ENCODE data around the gene MALT1. TPM values are rescaled to one million over a fixed set of nuclear protein-coding genes. Genes with fewer than 3 reads are reported as not detected.
"Not testable (repeated sequence)": the region's sequence is repeated elsewhere in the genome, so short reads cannot be mapped to it uniquely, and the experiment has no call there.

Gene MALT1
- total RNA-seq, 4 donors from 2014 or later: 17.7 to 26.0 (median 19.3) TPM

DNA sequence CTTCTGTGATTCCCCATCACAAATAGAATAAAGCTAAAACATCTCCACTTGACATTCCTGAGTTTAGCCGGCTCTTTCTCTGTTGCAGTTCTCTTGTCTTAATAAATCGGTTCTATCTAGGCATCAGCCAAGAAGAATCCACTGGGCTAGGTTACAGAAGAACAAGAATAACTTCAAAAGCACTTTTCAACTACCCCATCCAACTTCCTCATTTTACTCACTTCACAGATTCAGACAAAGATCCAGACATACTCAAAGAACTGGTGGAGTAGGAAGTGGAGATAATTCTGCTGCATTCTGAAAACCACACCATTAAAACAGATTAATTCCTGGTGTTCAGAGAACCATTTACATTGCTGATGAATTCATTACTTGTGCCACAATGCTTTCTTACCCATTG, 32.8 kb upstream of the MALT1 start:
- Histone ChIP-seq H3K4me3 (no peak overlapping the region), H3K27me3 (no peaks in the 10 kb centered on the region), H3K9me3 (no peaks in the 10 kb centered on the region), H3K27ac (no peak overlapping the region), H3K36me3 (no peaks in the 10 kb centered on the region), H3K4me1 (no peaks in the 10 kb centered on the region)
- TF ChIP-seq POLR2A (IDR thresholded peaks at IDR 0.05): no peak
- TF ChIP-seq, protein P1, sequence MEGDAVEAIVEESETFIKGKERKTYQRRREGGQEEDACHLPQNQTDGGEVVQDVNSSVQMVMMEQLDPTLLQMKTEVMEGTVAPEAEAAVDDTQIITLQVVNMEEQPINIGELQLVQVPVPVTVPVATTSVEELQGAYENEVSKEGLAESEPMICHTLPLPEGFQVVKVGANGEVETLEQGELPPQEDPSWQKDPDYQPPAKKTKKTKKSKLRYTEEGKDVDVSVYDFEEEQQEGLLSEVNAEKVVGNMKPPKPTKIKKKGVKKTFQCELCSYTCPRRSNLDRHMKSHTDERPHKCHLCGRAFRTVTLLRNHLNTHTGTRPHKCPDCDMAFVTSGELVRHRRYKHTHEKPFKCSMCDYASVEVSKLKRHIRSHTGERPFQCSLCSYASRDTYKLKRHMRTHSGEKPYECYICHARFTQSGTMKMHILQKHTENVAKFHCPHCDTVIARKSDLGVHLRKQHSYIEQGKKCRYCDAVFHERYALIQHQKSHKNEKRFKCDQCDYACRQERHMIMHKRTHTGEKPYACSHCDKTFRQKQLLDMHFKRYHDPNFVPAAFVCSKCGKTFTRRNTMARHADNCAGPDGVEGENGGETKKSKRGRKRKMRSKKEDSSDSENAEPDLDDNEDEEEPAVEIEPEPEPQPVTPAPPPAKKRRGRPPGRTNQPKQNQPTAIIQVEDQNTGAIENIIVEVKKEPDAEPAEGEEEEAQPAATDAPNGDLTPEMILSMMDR (IDR thresholded peaks at IDR 0.05): no peak
- TF ChIP-seq EP300 (IDR thresholded peaks at IDR 0.05): no peak
- DNase-seq (ENCODE audit: low spot score in 2 of 2): no peak
- 77 to 82% methylated on average over 2 of the region's 2 CpGs for WGBS, 2 donors

DNA sequence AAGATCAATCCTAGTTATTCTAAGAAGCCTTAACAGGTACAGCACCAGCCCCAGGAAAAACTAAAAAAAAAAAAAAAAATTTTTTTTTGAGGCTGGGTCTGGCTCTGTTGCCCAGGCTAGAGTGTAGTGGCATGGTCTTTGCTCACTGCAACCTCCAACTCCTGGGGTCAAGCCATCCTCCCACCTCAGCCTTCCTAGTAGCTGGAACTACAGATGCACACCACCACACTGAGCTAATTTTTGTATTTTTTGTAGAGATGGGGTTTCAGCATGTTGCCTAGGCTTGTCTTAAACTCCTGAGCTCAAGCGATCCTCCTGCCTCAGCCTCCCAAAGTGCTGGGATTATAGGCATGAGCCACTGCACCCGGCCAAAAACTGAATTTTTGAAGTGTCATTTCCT, 32.0 kb upstream of the MALT1 start:
- Histone ChIP-seq H3K9me3 (no peaks in the 10 kb centered on the region), H3K4me3 (no peak overlapping the region), H3K36me3 (no peaks in the 10 kb centered on the region), H3K4me1 (no peaks in the 10 kb centered on the region), H3K27ac (no peak overlapping the region), H3K27me3 (no peaks in the 10 kb centered on the region)
- no peak for DNase-seq (ENCODE audit: low spot score in 2 of 2)
- TF ChIP-seq POLR2A (IDR thresholded peaks at IDR 0.05): no peak
- TF ChIP-seq EP300 (IDR thresholded peaks at IDR 0.05): no peak
- TF ChIP-seq, protein P1 (IDR thresholded peaks at IDR 0.05): no peak
- 90 to 93% methylated on average over 2 of the region's 2 CpGs for WGBS, 2 donors

DNA sequence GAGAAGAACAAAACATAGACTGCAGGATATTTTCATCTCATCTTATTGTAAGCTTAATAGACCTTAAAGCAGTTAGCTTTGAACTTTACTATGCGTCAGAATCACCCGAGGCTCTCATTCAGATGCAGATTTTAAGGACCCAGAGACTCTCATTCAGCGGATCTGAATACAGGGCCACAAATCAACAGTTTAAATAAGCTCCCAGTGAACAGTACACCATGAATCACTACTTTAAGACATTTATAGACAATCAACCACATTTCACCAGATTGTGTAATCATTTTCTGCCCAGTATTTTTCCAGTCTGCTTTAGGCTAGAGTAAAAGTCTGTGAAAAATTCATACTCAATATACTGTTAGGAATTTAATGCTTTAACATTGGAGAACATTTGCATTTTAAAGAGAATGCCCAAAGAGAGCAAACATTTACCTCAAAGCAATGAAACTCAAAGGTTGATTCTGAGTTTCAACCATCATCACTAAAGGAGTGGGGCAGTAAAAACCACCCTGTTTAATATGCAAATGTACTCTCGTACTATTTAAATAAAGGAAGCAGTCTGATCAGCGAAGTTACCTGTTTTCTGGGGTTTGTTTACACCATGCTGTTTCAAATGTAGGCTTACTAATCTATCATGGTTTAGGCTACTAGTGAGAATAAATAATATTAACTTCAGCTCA, 31.4 kb upstream of the MALT1 start:
- TF ChIP-seq POLR2A (IDR thresholded peaks at IDR 0.05) (no peak), EP300 (IDR thresholded peaks at IDR 0.05) (no peak)
- TF ChIP-seq, protein P1 (IDR thresholded peaks at IDR 0.05): no peak
- 47 to 50% methylated on average over 5 of the region's 5 CpGs for WGBS, 2 donors

DNA sequence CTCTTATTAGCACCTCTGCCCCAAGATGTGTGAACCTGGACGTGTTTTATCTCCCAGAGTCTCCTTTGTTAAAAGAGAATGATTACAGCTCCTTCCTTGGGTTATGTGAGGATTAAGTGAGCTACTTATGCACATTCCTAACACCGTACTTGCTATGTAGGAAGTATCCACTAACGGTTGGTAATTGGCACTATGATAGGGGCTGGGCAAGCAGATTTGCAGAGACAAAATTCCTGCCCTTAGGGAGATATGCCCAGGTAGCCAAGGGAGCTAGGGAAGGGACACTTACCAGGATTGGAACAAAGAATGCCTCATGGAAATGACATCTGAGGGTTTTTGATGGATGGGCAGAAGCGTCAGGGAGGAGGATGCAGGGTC, 30.8 kb upstream of the MALT1 start:
- H3K27me3 ChIP-seq: no peaks in the 10 kb centered on the region
- no peak overlapping the region for H3K4me3 ChIP-seq
- H3K36me3 ChIP-seq: no peaks in the 10 kb centered on the region
- DNase-seq (ENCODE audit: low spot score in 2 of 2): no peak
- H3K4me1 ChIP-seq: no peaks in the 10 kb centered on the region
- no peak overlapping the region for H3K27ac ChIP-seq
- WGBS, 2 donors: 63 to 71% methylated on average over 4 of the region's 4 CpGs
- H3K9me3 ChIP-seq: no peaks in the 10 kb centered on the region
- no peak for TF ChIP-seq POLR2A (IDR thresholded peaks at IDR 0.05)
- no peak for TF ChIP-seq EP300 (IDR thresholded peaks at IDR 0.05)
- TF ChIP-seq, protein P1 (IDR thresholded peaks at IDR 0.05): no peak

More for the DNA sequence above, 31.4 kb upstream of the MALT1 start:
- no peaks in the 10 kb centered on the region for H3K36me3 ChIP-seq
- H3K27ac ChIP-seq: no peak overlapping the region
- H3K9me3 ChIP-seq: no peaks in the 10 kb centered on the region
- no peak for DNase-seq (ENCODE audit: low spot score in 2 of 2)
- no peak overlapping the region for H3K4me3 ChIP-seq
- no peaks in the 10 kb centered on the region for H3K4me1 ChIP-seq
- H3K27me3 ChIP-seq: no peaks in the 10 kb centered on the region

DNA sequence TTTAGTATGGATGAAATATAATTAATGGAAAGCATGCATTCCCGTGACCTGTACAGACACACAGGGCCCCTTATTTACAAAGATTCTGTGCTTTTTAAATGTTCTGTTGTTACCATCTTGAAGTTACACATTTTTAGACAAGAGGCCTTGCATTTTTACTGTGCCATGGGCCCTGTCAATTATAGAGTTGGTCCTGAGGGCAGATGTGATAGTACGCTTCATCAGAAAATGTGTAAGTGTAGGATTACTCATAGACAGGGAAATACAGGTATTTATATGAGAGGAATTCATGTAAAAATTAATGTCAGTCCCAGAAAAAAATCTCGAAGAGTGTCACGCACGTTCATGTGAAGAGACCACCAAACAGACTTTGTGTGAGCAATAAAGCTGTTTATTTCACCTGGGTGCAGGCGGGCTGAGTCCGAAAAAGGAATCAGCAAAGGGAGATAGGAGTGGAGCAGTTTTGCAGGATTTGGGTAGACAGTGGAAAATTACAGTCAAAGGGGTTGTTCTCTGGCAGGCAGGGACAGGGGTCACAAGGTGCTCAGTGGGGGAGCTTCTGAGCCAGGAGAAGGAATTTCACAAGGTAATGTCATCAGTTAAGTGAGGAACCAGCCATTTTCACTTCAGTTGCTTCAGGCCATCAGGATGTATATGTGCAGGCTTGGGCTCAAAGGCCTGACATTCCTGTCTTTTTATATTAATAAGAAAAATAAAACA, 30.2 kb upstream of the MALT1 start:
- Histone ChIP-seq H3K27me3 (no peaks in the 10 kb centered on the region), H3K36me3 (no peaks in the 10 kb centered on the region), H3K4me1 (no peaks in the 10 kb centered on the region), H3K27ac (no peak overlapping the region), H3K4me3 (no peak overlapping the region), H3K9me3 (no peaks in the 10 kb centered on the region)
- WGBS, 2 donors: 77 to 82% methylated on average over 7 of the region's 7 CpGs
- TF ChIP-seq EP300 (IDR thresholded peaks at IDR 0.05) (no peak), POLR2A (IDR thresholded peaks at IDR 0.05) (no peak)
- TF ChIP-seq, protein P1 (IDR thresholded peaks at IDR 0.05): no peak
- no peak for DNase-seq (ENCODE audit: low spot score in 2 of 2)

DNA sequence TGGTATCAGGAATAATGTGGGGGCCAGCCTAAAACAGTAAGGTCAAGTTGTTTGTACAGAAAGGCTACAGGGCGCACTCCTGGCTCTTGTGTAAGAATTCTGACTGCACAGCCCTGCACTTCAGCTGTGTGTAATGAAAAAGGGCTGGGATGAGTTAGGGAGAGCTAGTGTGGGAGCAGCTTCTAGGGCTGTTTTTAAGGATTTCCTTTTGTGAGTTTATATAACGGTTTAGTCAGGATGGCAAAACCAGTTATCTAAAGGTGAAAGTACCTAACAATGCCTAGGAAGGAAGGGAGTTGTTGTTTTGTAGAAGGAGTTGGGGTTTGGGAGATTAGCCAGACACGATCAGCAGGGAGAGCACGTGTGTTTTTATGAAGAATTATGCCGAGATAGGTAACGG, 27.7 kb upstream of the MALT1 start:
- not testable (repeated sequence) for H3K27ac ChIP-seq; H3K27me3 ChIP-seq; DNase-seq (ENCODE audit: low spot score in 2 of 2); H3K9me3 ChIP-seq; H3K4me1 ChIP-seq; H3K4me3 ChIP-seq; H3K36me3 ChIP-seq
- 80 to 92% methylated on average over 6 of the region's 6 CpGs for WGBS, 2 donors
